ENCODE results near the gene HSPA12B.

HSPA12B gene

GRCh38 chr20:3749087-3749688 lies 16.7 kb downstream of the HSPA12B start:
- ATAC-seq: no peak

GRCh38 chr20:3749689-3750531 lies 17.4 kb downstream of the HSPA12B start:
- DNase-seq: peak; percentile 67

More at GRCh38 chr20:3749087-3749688, 16.7 kb downstream of the HSPA12B start:
- no peak for DNase-seq

DNA sequence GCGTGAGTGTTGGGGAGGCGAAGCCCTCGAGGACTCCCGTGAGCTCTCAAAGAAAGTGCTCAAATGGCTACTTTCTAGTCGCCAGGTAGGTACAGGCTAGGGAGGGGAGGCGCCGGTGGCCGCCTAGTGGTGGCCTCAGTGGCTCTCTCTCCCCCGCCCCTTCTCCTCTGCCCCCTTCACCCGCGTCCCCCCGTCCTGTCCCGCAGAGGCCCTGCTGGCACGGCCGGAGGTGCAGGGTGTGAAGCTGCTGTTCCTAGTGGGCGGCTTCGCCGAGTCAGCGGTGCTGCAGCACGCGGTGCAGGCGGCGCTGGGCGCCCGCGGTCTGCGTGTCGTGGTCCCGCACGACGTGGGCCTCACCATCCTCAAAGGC lies 18.8 kb downstream of the HSPA12B start:
- ATAC-seq (no peak), DNase-seq (no peak)

More at GRCh38 chr20:3749689-3750531, 17.4 kb downstream of the HSPA12B start:
- peak; percentile 40 for ATAC-seq

GRCh38 chr20:3751675-3752385 lies 19.3 kb downstream of the HSPA12B start:
- peak; percentile 82 for DNase-seq
- ATAC-seq: peak; percentile 84

- ATAC-seq (no peak), DNase-seq (no peak)
Observed at GRCh38 chr20:3752386-3752759, 19.9 kb downstream of the HSPA12B start.

GRCh38 chr20:3753098-3753497 lies 20.6 kb downstream of the HSPA12B start:
- DNase-seq (peak; percentile 69), ATAC-seq (no peak)

DNA sequence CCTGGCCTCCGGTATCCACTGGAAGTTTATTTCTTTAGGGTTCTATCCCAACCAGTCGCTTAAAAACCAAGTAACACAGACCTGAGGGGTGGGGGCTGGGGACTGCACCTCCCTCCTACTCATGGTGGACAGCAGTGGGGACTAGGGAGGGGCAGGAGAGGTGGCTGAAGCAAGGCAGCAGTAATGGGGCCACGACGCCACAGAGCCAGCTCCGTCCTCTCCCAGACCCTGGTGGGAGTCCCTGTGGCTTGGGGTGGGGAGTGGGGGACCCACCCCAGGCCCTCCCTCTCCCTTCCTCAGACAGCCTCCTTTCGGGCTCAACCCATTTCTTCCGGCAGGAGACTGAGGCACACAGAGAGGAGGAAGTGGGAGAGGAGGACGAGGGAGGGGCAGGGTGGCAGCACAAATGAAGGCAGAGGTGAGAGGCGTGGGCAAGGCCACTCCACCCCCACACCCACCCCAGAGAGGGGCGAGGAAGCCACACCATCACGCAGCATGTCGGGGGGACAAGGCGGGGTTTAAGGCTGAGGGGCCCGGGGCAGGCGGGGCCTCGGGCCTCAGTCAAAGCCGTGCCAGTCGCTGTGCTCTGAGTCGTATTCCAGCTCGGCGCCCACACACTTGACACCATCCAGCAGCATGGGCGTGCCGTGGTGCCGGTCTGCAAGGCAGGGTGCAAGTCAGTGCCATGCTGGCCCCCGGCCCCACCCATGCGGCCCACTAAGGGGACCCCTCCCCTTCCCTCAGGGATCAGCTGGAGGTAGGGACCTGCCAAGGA lies 21.2 kb downstream of the HSPA12B start:
- DNase-seq (no peak), ATAC-seq (no peak)

DNA sequence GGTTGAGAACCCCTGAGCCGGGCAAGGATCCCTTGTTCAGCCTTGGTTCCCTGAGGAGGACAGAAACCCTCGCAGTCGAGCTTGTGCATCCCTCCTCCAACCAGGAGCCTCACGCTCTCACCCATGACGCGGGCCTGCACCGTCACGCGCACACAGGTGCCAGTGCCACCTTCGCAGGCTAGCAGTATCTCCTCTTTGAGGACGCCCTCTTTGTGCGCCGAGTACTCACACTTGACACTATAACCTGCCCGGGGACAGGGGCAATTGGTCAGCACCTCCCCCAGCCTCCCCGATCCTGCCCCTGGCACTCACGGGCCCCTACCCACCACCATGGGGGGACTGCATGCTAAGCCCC lies 21.8 kb downstream of the HSPA12B start:
- DNase-seq (no peak), ATAC-seq (no peak)

DNA sequence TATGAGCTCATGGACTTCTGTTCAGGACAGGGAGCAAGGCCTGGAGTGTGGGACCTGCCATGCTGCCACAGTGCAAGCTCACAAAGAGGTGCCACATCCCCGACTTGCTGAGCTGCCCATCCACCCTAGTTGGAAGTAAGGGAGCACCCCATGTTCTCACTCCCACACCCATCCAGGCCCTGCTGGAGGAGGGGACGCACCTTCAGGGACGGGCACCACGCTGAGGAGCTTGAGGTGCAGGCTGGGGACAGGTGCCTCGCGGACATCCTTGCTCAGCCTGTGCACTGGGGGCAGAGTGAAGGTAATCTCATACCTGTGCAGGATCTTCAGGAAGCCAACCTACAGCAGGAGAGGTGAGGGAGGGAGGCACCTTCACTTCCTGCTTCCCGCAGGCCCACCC lies 22.8 kb downstream of the HSPA12B start:
- ATAC-seq (no peak), DNase-seq (no peak)

GRCh38 chr20:3755814-3756480 lies 23.5 kb downstream of the HSPA12B start:
- ATAC-seq (no peak), DNase-seq (no peak)

GRCh38 chr20:3757268-3757667 lies 24.8 kb downstream of the HSPA12B start:
- no peak for DNase-seq
- no peak for ATAC-seq

- ATAC-seq: no peak
- no peak for DNase-seq
Observed at GRCh38 chr20:3758566-3758965, 26.1 kb downstream of the HSPA12B start.

- DNase-seq: no peak
- no peak for ATAC-seq
Observed at GRCh38 chr20:3759316-3759823, 26.9 kb downstream of the HSPA12B start.

- ATAC-seq (no peak), DNase-seq (no peak)
Observed at GRCh38 chr20:3759884-3760283, 27.4 kb downstream of the HSPA12B start.

DNA sequence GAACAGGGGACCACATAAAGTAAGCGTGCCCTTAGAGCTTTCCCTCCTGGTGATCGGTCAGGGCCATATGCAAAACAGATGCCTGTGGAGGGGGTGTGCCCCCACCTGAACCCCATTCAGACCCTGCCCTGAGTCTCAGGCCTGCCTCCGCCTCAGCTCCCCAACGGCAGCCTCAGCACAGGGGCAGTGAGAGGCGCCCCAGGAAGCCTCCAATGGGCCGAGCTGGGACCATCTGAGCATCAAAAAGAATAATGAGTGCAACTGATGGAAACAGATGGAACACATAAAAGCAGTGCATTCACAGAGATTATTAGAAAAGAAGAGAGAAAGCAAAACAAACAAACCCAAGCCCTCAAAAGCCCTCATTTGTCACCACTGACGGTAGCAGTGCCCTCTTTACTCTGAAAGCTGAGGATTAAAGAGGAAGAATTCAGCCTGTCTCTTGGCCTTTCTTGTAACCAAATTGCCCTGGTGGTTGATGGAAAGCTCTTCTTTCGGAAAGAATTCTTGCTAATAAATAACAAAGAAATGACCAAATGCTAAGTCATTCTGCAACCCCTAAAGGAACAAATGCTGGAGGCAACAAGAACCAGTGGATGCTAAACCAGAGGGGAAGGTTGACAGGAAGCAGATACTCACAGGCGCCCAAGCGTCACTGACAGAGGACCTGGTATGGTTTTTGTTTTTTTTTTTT lies 28.3 kb downstream of the HSPA12B start:
- no peak for DNase-seq
- ATAC-seq: no peak

GRCh38 chr20:3763671-3764601 lies 31.5 kb downstream of the HSPA12B start:
- no peak for DNase-seq
- no peak for ATAC-seq

- DNase-seq (no peak), ATAC-seq (no peak)
Observed at GRCh38 chr20:3764659-3765058, 32.2 kb downstream of the HSPA12B start.

DNA sequence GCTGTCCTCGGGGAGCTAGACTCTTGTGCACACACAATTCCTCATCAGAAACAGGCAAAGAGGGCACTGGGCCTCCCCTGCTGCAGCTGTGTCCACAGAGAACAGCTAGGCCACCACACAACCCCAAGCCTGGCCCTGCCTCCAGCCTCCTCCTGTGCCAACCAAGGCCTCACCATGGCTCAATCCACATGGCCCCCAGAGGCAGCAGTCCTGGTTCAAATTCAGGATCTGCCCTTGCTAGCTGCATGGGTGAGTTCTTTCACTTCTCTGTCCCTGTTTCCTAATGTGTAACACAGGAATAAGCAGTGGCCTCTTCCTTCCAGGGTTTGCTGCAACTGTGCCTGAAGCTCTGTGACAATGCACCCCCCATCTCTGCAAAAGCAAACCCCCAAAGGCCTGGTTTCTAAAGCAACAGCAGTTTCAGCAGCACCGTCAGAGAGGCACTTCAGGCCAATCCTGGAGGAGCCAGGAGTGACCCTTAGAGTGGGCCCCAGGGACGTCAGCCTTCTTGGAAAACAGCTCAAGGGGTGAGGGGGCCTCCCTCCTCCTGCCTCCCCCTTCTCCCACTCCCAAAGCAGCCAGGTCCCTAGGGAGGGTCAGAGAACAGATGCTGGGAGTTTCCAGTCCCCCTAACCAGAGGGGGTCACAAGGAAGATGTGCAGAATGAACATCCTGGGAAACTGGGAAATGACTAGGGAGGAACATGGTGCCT lies 32.8 kb downstream of the HSPA12B start:
- ATAC-seq: no peak
- no peak for DNase-seq

DNA sequence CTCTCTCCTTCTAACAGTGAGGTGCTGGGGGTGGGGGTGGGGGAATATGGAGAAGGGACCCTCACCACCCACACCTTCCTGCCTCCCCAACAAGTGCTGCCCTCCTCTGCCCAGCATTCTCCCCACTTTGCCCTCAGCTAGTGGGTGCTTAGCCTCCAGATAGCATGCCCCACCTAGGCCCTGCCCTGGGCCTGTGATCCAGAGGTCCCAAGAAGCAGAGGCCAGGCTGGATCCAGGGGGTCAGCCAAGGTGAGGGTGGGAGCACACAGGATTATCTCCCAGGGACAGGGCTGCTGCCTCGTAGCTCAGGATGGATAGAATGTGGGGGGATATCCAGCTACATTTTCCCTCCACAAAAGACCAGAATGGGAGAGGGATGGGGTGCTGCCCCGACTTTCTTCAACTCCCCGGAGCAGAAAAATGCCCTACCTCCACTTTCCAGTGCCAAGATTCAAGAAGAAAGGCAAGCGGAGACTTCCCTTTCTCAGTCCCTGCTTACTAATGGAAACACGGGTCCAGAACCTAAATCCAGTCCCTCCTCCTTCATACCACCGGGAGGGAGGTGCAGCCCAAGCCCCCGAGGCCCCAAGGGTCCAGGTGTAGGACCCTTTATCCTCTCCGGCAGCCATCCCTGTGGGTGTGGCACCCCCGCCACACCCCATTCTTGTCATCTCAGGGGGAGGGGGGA lies 34.1 kb downstream of the HSPA12B start:
- no peak for ATAC-seq
- DNase-seq: no peak
